GM23338 (cell line): ENCODE results near the gene IL36RN. TPM values are rescaled to one million over a fixed set of nuclear protein-coding genes. Genes with fewer than 3 reads are reported as not detected.

ENCODE experiments used
- ATAC-seq: fragments of 200-7000 bp; cut with Tn5 transposase; 3 replicates; pipeline ENCODE4 v1.9.1; 2020
- DNase-seq: peaks from one replicate; pipeline ENCODE4 v3.0.0-alpha.2; 2015; ENCODE audit warnings: low spot score
- H2AFZ ChIP-seq: fragments of 200-600 bp; sonication (generic); 2 replicates; pipeline ENCODE4 v1.8.0; 2016; ENCODE audit warnings: antibody characterized with exemption, mild to moderate bottlenecking, moderate library complexity
- H3F3A ChIP-seq: fragments of 200-600 bp; sonication (generic); replicated peaks from 2 replicates; pipeline ENCODE4 v1.8.0; 2017; ENCODE audit warnings: antibody characterized with exemption, mixed run types, low read depth
- H3K27ac ChIP-seq: fragments of 200-600 bp; sonication (generic); 2 replicates; pipeline ENCODE4 v1.6.1; 2016; ENCODE audit warnings: low read depth
- H3K27me3 ChIP-seq: fragments of 200-600 bp; sonication (generic); 2 replicates; pipeline ENCODE4 v1.8.0; 2016; ENCODE audit warnings: mild to moderate bottlenecking, mixed run types, moderate library complexity; ENCODE audit not compliant: insufficient read depth
- H3K36me3 ChIP-seq: fragments of 200-600 bp; sonication (generic); 2 replicates; pipeline ENCODE4 v1.8.0; 2016; ENCODE audit warnings: mild to moderate bottlenecking; ENCODE audit not compliant: insufficient read depth
- H3K4me1 ChIP-seq: fragments of 200-600 bp; sonication (generic); 2 replicates; pipeline ENCODE4 v1.8.0; 2016; ENCODE audit warnings: mild to moderate bottlenecking, moderate library complexity; ENCODE audit not compliant: insufficient read depth
- H3K4me2 ChIP-seq: fragments of 200-600 bp; sonication (generic); 2 replicates; pipeline ENCODE4 v1.7.1; 2017; ENCODE audit warnings: mixed run types
- H3K4me3 ChIP-seq: fragments of 200-600 bp; sonication (generic); 2 replicates; pipeline ENCODE4 v1.6.1; 2016; ENCODE audit warnings: mixed run types
- H3K79me2 ChIP-seq: fragments of 200-600 bp; sonication (generic); replicated peaks from 2 replicates; pipeline ENCODE4 v1.8.0; 2017; ENCODE audit warnings: mild to moderate bottlenecking; ENCODE audit not compliant: insufficient read depth
- H3K9me2 ChIP-seq: fragments of 200-600 bp; sonication (generic); 2 replicates; pipeline ENCODE4 v1.8.0; 2017; ENCODE audit not compliant: insufficient read depth
- H4K20me1 ChIP-seq: fragments of 200-600 bp; sonication (generic); replicated peaks from 2 replicates; pipeline ENCODE4 v1.8.0; 2017; ENCODE audit warnings: mild to moderate bottlenecking; ENCODE audit not compliant: insufficient read depth
- H3K27ac Mint-ChIP-seq: 2 replicates; pipeline ENCODE4 v1.8.0; 2020; ENCODE audit warnings: inconsistent platforms, mild to moderate bottlenecking, moderate library complexity, mixed read lengths
- H3K27me3 Mint-ChIP-seq: 3 replicates; pipeline ENCODE4 v1.8.0; 2022; ENCODE audit warnings: low read depth, mild to moderate bottlenecking, moderate library complexity, mixed read lengths, inconsistent platforms; ENCODE audit not compliant: insufficient read depth, poor library complexity
- H3K36me3 Mint-ChIP-seq: 3 replicates; pipeline ENCODE4 v1.8.0; 2021; ENCODE audit warnings: low read depth, mild to moderate bottlenecking, inconsistent platforms, moderate library complexity, mixed read lengths
- H3K4me1 Mint-ChIP-seq: 3 replicates; pipeline ENCODE4 v1.8.0; 2020; ENCODE audit warnings: mild to moderate bottlenecking, inconsistent platforms, mixed read lengths
- H3K4me3 Mint-ChIP-seq: 3 replicates; pipeline ENCODE4 v1.8.0; 2021; ENCODE audit warnings: moderate library complexity, mild to moderate bottlenecking, inconsistent platforms, mixed read lengths
- H3K9me3 Mint-ChIP-seq: 3 replicates; pipeline ENCODE4 v1.8.0; 2020; ENCODE audit warnings: moderate library complexity, mild to moderate bottlenecking, inconsistent platforms, mixed read lengths
- CREB1 ChIP-seq: fragments of 250-450 bp; sonication (Bioruptor Pico); IDR thresholded peaks from 2 replicates; pipeline ENCODE4 v1.5.0; 2020; ENCODE audit warnings: low read depth, mild to moderate bottlenecking, moderate library complexity
- CTCF ChIP-seq, 2 experiments: fragments of 200-600 bp in 1 of 2; sonication (generic) in 1 of 2; conservative IDR thresholded peaks; 2 replicates each; pipeline versions ENCODE4 v1.5.1 to v1.6.1; 2016 to 2017; ENCODE audit warnings: antibody characterized with exemption in 2 of 2, low read depth in 2 of 2, mild to moderate bottlenecking in 2 of 2, moderate library complexity in 1 of 2
- ETS1 ChIP-seq: IDR thresholded peaks from 2 replicates; pipeline ENCODE4 v1.6.1; 2016; ENCODE audit warnings: antibody characterized with exemption
- JUNB ChIP-seq: IDR thresholded peaks from one replicate; pipeline ENCODE4 v1.6.1; 2016; ENCODE audit warnings: antibody characterized with exemption; ENCODE audit not compliant: unreplicated experiment
- NANOG ChIP-seq: IDR thresholded peaks from 2 replicates; pipeline ENCODE4 v1.6.1; 2016; ENCODE audit warnings: antibody characterized with exemption, borderline replicate concordance
- POLR2AphosphoS5 ChIP-seq: IDR thresholded peaks from 2 replicates; pipeline ENCODE4 v1.6.1; 2016; ENCODE audit warnings: antibody characterized with exemption, low read depth
- REST ChIP-seq: IDR thresholded peaks from one replicate; pipeline ENCODE4 v1.6.1; 2018; ENCODE audit warnings: antibody characterized with exemption; ENCODE audit not compliant: unreplicated experiment
- STAT1 ChIP-seq: IDR thresholded peaks from one replicate; pipeline ENCODE4 v1.6.1; 2016; ENCODE audit warnings: antibody characterized with exemption; ENCODE audit not compliant: unreplicated experiment
- ZNF114 ChIP-seq: fragments of 250-450 bp; sonication (Bioruptor Pico); IDR thresholded peaks from 2 replicates; pipeline ENCODE4 v1.5.0; 2020; ENCODE audit warnings: mild to moderate bottlenecking, moderate library complexity
- ZNF331 ChIP-seq: fragments of 250-450 bp; sonication (Bioruptor Pico); IDR thresholded peaks from 2 replicates; pipeline ENCODE4 v1.5.0; 2020; ENCODE audit warnings: low read depth, mild to moderate bottlenecking, moderate library complexity
- ZNF462 ChIP-seq: fragments of 250-450 bp; sonication (Bioruptor Pico); IDR thresholded peaks from 2 replicates; pipeline ENCODE4 v1.5.0; 2020; ENCODE audit warnings: mild to moderate bottlenecking, moderate library complexity
- polyA plus RNA-seq: library from polyadenylated mRNA; unstranded; fragments of >200 nt; fragmentation: Nextera tagmentation; extraction: Ambion mirVana; gene quantifications from 2 replicates; pipeline ENCODE4 v1.2.1, GENCODE V29; 2016
- total RNA-seq: library from RNA; depleted of rRNA; stranded (reverse); fragments of >200 nt; shearing (Covaris generic); gene quantifications from 2 replicates; pipeline ENCODE4 v1.2.3, GENCODE V29; 2014

The IL36RN gene
- total and polyA plus RNA-seq, 2 experiments from 2014 or later: not detected

GRCh38 chr2:113054066-113054465 lies 4.9 kb upstream of the IL36RN start (continued):
- TF ChIP-seq CTCF (conservative IDR thresholded peaks at IDR 0.05; ENCODE audit: low read depth in 2 of 2): no peak

- peaks cover 6% of the 10 kb centered on the region; the same call in 1 of the 3 replicates for H3K4me1 Mint-ChIP-seq
- Histone ChIP-seq H3K9me2 (no peaks in the 10 kb centered on the region), H2AFZ (no peak overlapping the region), H3K27me3 (no peaks in the 10 kb centered on the region), H3K4me3 (no peak overlapping the region), H4K20me1 (no peaks in the 10 kb centered on the region), H3K27ac (no peak overlapping the region), H3K4me1 (no peaks in the 10 kb centered on the region), H3F3A (no peaks in the 10 kb centered on the region), H3K79me2 (no peaks in the 10 kb centered on the region), H3K4me2 (no peak overlapping the region), H3K36me3 (no peaks in the 10 kb centered on the region)
- no peak overlapping the region for H3K4me3 Mint-ChIP-seq
- H3K36me3 Mint-ChIP-seq: peaks cover 12% of the 10 kb centered on the region
- peaks cover 54% of the 10 kb centered on the region for H3K9me3 Mint-ChIP-seq
- no peak for ATAC-seq
- H3K27me3 Mint-ChIP-seq: peaks cover 5% of the 10 kb centered on the region
- no peak overlapping the region for H3K27ac Mint-ChIP-seq
- no peak for DNase-seq
- TF ChIP-seq REST (no peak), JUNB (no peak), CREB1 (no peak), ZNF462 (CRISPR knock-in tag) (no peak), ZNF114 (CRISPR knock-in tag) (no peak), STAT1 (no peak), ETS1 (no peak), POLR2AphosphoS5 (no peak), CTCF (conservative IDR thresholded peaks at IDR 0.05; ENCODE audit: low read depth in 2 of 2) (no peak), ZNF331 (no peak), NANOG (no peak)
These were observed 2.5 kb upstream of the IL36RN start for GRCh38 chr2:113056521-113056920.
